HAP-1 (cell line): ENCODE measurements around the gene PTPRT.

Source experiments
- DNase-seq, 2 experiments: peaks; one replicate each; pipeline ENCODE4 v3.0.0-alpha.2; 2016 to 2020; ENCODE audit warnings: low spot score in 2 of 2
- H3K27me3 ChIP-seq: fragments of 250-450 bp; sonication (Bioruptor Pico); 2 replicates; pipeline ENCODE4 v1.5.1; 2020; ENCODE audit warnings: low read depth, mild to moderate bottlenecking, moderate library complexity
- H3K36me3 ChIP-seq: fragments of 250-450 bp; sonication (Bioruptor Pico); replicated peaks from 2 replicates; pipeline ENCODE4 v1.5.1; 2020; ENCODE audit warnings: mild to moderate bottlenecking
- H3K4me1 ChIP-seq: fragments of 250-450 bp; sonication (Bioruptor Pico); 2 replicates; pipeline ENCODE4 v1.5.1; 2020; ENCODE audit warnings: mild to moderate bottlenecking
- H3K4me3 ChIP-seq: fragments of 250-450 bp; sonication (Bioruptor Pico); 2 replicates; pipeline ENCODE4 v1.5.1; 2020; ENCODE audit warnings: mild to moderate bottlenecking, moderate library complexity
- H3K9me3 ChIP-seq: fragments of 250-450 bp; sonication (Bioruptor Pico); 2 replicates; pipeline ENCODE4 v1.5.1; 2020; ENCODE audit warnings: mild to moderate bottlenecking, moderate library complexity
- in situ Hi-C: fragments of 300-500 bp; cut with MboI; formaldehyde crosslinking; loops from 3 replicates; pipeline ENCODE4 v1.14.3; 2020; ENCODE audit warnings: low sequenced_read_pairs, inconsistent platforms, mixed read lengths

PTPRT gene

GRCh38 chr20:43194137-43194536 is 4.4 kb upstream of the PTPRT start:
- Histone ChIP-seq H3K27me3 (peaks cover 2% of the 10 kb centered on the region; the same call in 1 of the 2 replicates), H3K4me1 (no peaks in the 10 kb centered on the region), H3K4me3 (no peak overlapping the region), H3K9me3 (no peaks in the 10 kb centered on the region), H3K36me3 (no peaks in the 10 kb centered on the region)
- no peak for DNase-seq
- in situ Hi-C loops = loop anchor here (25.0 kb wide), 2 partner anchors 1232 to 1457 kb away; no protein-coding TSS in a partner anchor

- in situ Hi-C loops = loop anchor here (25.0 kb wide), 2 partner anchors 1231 to 1456 kb away; no protein-coding TSS in a partner anchor
- Histone ChIP-seq H3K4me3 (no peak overlapping the region), H3K36me3 (no peaks in the 10 kb centered on the region), H3K27me3 (peaks cover 3% of the 10 kb centered on the region; the same call in 1 of the 2 replicates), H3K4me1 (no peaks in the 10 kb centered on the region), H3K9me3 (no peaks in the 10 kb centered on the region)
- DNase-seq = no peak
Measured at GRCh38 chr20:43193443-43193842, 3.7 kb upstream of the PTPRT start.

- Histone ChIP-seq H3K4me1 (no peaks in the 10 kb centered on the region), H3K9me3 (no peaks in the 10 kb centered on the region), H3K36me3 (no peaks in the 10 kb centered on the region), H3K27me3 (peaks cover 8% of the 10 kb centered on the region; the same call in 1 of the 2 replicates), H3K4me3 (no peak overlapping the region)
- peak; percentile 3 to 46 for DNase-seq
- in situ Hi-C loops = loop anchor here (25.0 kb wide), 2 partner anchors 1230 to 1455 kb away; no protein-coding TSS in a partner anchor
Measured at GRCh38 chr20:43191946-43192863, 2.5 kb upstream of the PTPRT start.

- no peaks in the 10 kb centered on the region for H3K36me3 ChIP-seq
- H3K4me3 ChIP-seq = no peak overlapping the region
- H3K9me3 ChIP-seq = no peaks in the 10 kb centered on the region
- no peak for DNase-seq
- H3K4me1 ChIP-seq = no peaks in the 10 kb centered on the region
- H3K27me3 ChIP-seq = peaks cover 8% of the 10 kb centered on the region; the same call in 1 of the 2 replicates
- in situ Hi-C loops = loop anchor here (25.0 kb wide), 2 partner anchors 1229 to 1454 kb away; no protein-coding TSS in a partner anchor
Measured at GRCh38 chr20:43191143-43191542, 1.4 kb upstream of the PTPRT start.

DNA sequence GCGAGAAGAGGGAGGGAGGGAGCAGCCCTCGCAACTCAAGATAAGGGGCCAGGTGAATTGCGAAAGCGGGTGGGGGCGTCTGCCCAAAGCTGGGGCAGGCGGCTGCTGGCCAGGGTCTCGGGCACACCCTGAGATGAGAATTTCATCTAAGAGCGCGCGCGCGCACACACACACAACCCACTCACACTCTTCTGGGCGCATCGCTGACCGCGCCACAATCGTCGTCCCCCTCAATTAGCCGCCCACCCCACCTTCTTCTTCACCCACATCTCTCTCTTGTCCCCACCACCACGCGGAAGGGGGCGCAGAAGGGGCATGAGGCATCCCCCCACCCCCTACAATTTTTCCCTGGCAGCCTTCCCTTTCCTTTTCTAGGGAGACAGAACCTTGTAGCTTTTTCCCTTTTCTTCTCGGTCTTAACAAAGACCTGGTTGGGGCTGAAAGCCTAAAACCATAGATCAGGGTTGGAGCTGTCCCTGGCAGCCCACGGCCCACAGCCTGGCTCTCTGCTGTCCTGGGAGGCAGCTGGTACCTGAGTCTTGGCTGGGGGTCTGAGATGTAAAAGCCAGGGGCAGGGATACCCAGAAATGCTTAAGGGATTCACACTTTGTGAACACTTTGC is 737 bp upstream of the PTPRT start:
- Histone ChIP-seq H3K27me3 (peaks cover 8% of the 10 kb centered on the region; the same call in 1 of the 2 replicates), H3K4me3 (no peak overlapping the region), H3K36me3 (no peaks in the 10 kb centered on the region), H3K9me3 (no peaks in the 10 kb centered on the region), H3K4me1 (no peaks in the 10 kb centered on the region)
- in situ Hi-C loops = loop anchor here (25.0 kb wide), 2 partner anchors 1228 to 1453 kb away; no protein-coding TSS in a partner anchor
- DNase-seq = no peak

- no peaks in the 10 kb centered on the region for H3K9me3 ChIP-seq
- H3K4me3 ChIP-seq = no peak overlapping the region
- H3K36me3 ChIP-seq = no peaks in the 10 kb centered on the region
- H3K27me3 ChIP-seq = peaks cover 8% of the 10 kb centered on the region; the same call in 1 of the 2 replicates
- no peak for DNase-seq
- no peaks in the 10 kb centered on the region for H3K4me1 ChIP-seq
- in situ Hi-C loops = loop anchor here (25.0 kb wide), 2 partner anchors 1227 to 1452 kb away; no protein-coding TSS in a partner anchor
Measured at GRCh38 chr20:43188861-43189553, 699 bp downstream of the PTPRT start.

GRCh38 chr20:43188234-43188653 is 1.5 kb downstream of the PTPRT start:
- Histone ChIP-seq H3K27me3 (peaks cover 8% of the 10 kb centered on the region; the same call in 1 of the 2 replicates), H3K4me1 (no peaks in the 10 kb centered on the region), H3K36me3 (no peaks in the 10 kb centered on the region), H3K9me3 (no peaks in the 10 kb centered on the region), H3K4me3 (no peak overlapping the region)
- in situ Hi-C loops = loop anchor here (25.0 kb wide), 2 partner anchors 1226 to 1451 kb away; no protein-coding TSS in a partner anchor
- DNase-seq = no peak

DNA sequence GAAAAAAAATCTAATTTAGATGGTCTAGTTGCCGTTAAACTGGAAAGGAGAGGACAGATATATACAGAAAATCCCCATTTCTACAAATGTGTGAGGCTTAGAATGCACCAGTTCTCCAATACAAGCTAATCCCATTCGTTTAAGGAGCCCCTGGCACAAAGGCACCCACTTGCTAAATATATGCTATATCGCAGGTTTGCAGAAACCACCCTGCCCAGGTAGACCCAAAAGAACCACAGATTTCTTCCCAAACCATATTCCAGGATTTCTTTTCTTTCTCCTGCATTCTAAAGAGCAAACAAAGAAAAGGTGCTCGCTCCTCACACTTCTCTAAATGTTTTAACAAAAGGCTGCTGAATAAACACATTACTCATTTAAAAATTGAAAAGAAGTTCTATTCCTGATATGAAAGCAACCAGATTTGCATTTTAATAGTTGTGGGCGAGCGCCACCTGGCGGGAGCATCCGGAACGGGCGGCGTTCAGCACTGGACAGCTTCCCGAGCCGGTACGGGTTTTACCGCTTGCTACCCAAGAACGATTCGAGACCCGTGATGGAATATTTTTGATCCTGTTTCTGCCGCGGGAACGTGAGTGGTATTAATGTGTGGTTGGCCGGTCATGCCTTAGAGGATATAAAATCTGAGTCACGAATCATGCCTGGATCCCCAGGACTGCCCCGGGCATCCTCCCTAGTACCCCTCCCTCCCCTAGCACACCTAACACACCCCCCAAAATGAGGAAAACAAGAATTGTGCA is 2.1 kb downstream of the PTPRT start:
- DNase-seq = peak; percentile 19 to 77
- Histone ChIP-seq H3K4me1 (no peaks in the 10 kb centered on the region), H3K9me3 (no peaks in the 10 kb centered on the region), H3K4me3 (no peak overlapping the region), H3K27me3 (peaks cover 8% of the 10 kb centered on the region; the same call in 1 of the 2 replicates), H3K36me3 (no peaks in the 10 kb centered on the region)
- in situ Hi-C loops = loop anchor here (25.0 kb wide), 2 partner anchors 1225 to 1450 kb away; no protein-coding TSS in a partner anchor

DNA sequence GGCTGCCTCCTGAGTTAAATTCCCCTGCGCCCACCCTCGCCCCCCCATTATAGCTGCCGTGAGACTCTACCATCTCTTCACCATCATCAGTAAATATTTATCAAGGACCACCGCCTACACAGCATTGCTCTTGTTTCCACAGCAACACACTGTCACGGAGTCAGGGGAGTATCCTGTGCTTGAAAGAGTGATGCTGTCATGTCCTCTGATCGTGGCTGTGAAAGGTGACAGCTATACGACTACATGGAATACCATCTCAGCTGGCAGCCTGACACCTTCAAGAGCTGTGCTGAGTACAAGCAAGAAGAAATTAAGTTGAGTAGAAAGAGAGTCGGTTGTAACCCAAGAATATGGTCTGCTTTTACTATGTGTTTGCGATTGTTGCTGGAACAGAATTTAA is 3.4 kb downstream of the PTPRT start:
- no peak for DNase-seq
- peaks cover 8% of the 10 kb centered on the region; the same call in 1 of the 2 replicates for H3K27me3 ChIP-seq
- in situ Hi-C loops = loop anchor here (25.0 kb wide), 2 partner anchors 1224 to 1449 kb away; no protein-coding TSS in a partner anchor
- no peaks in the 10 kb centered on the region for H3K36me3 ChIP-seq
- H3K9me3 ChIP-seq = no peaks in the 10 kb centered on the region
- H3K4me3 ChIP-seq = no peak overlapping the region
- no peaks in the 10 kb centered on the region for H3K4me1 ChIP-seq

- no peak overlapping the region for H3K4me3 ChIP-seq
- no peaks in the 10 kb centered on the region for H3K9me3 ChIP-seq
- H3K27me3 ChIP-seq = peaks cover 8% of the 10 kb centered on the region; the same call in 1 of the 2 replicates
- in situ Hi-C loops = loop anchor here (25.0 kb wide), 2 partner anchors 1224 to 1449 kb away; no protein-coding TSS in a partner anchor
- DNase-seq = no peak
- no peaks in the 10 kb centered on the region for H3K4me1 ChIP-seq
- H3K36me3 ChIP-seq = no peaks in the 10 kb centered on the region
Measured at GRCh38 chr20:43185901-43186300, 3.8 kb downstream of the PTPRT start.

GRCh38 chr20:43183536-43184070 is 6.1 kb downstream of the PTPRT start:
- in situ Hi-C loops = loop anchor here (25.0 kb wide), 2 partner anchors 1221 to 1446 kb away; no protein-coding TSS in a partner anchor
- Histone ChIP-seq H3K4me1 (no peaks in the 10 kb centered on the region), H3K36me3 (no peaks in the 10 kb centered on the region), H3K27me3 (peaks cover 5% of the 10 kb centered on the region; the same call in 1 of the 2 replicates), H3K9me3 (no peaks in the 10 kb centered on the region), H3K4me3 (no peak overlapping the region)
- DNase-seq = no peak

- no peak for DNase-seq
- in situ Hi-C loops = loop anchor here (25.0 kb wide), 2 partner anchors 1216 to 1441 kb away; no protein-coding TSS in a partner anchor
- Histone ChIP-seq H3K36me3 (no peaks in the 10 kb centered on the region), H3K9me3 (no peaks in the 10 kb centered on the region), H3K4me3 (no peak overlapping the region), H3K27me3 (no peaks in the 10 kb centered on the region), H3K4me1 (no peaks in the 10 kb centered on the region)
Measured at GRCh38 chr20:43178080-43178479, 11.6 kb downstream of the PTPRT start.
